Breast epithelium (tissue), 3 donors: Measurements from ENCODE around the gene ZNF546.

Experiments
- CTCF ChIP-seq, 3 donors: fragments of 450-650 bp; IDR thresholded peaks; one replicate each; pipeline ENCODE4 v1.5.1; 2016 to 2017; ENCODE audit warnings: antibody characterized with exemption in 3 of 3, mild to moderate bottlenecking in 3 of 3, moderate library complexity in 3 of 3
- POLR2A ChIP-seq: fragments of 450-650 bp; IDR thresholded peaks from one replicate; pipeline ENCODE4 v1.6.1; 2016; ENCODE audit warnings: antibody characterized with exemption, mild to moderate bottlenecking, moderate library complexity
- POLR2AphosphoS5 ChIP-seq, 3 donors: sonication (generic); formaldehyde crosslinking; IDR thresholded peaks; one replicate each; pipeline ENCODE4 v1.6.1; 2017; ENCODE audit warnings: antibody characterized with exemption in 3 of 3

DNA sequence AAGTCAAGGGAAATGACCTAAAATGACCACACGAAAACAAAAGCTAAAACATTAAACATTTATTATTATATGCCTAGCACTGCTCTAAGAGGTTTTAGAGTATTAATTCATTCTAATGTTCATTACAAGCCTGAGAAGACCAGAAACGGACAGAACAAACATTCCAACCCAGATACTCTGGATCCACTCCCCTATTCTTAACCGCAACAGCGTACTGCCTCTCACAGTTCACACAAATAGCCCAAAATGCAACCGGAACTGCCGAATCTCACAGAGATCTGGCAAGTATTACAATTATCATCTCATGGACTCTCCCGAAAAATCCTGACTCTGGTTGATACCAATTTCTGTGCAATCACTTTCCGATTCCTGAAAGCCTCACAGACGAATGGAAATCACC is 57.8 kb downstream of the ZNF546 start:
- TF ChIP-seq CTCF (IDR thresholded peaks at IDR 0.05) = no peak
- no peak for TF ChIP-seq POLR2AphosphoS5 (IDR thresholded peaks at IDR 0.05)
- TF ChIP-seq POLR2A = no peak
